GM13976 (cell line): ENCODE results near the gene CPLX3.

Experiments
- DNase-seq: peaks from one replicate; pipeline ENCODE4 v3.0.0; 2012; ENCODE audit warnings: low spot score
- in situ Hi-C: fragments of 300-500 bp; cut with MboI; formaldehyde crosslinking; loops from one replicate; pipeline ENCODE4 v1.12.0; 2022; ENCODE audit warnings: low sequenced_read_pairs, mixed read lengths, inconsistent platforms; ENCODE audit not compliant: unreplicated experiment
- TF ChIP-seq, protein P1 (sequence below): IDR thresholded peaks from 2 replicates; pipeline ENCODE4 v1.5.1; 2012; ENCODE audit warnings: borderline replicate concordance, mild to moderate bottlenecking; ENCODE audit not compliant: insufficient read depth; ENCODE audit errors: extremely low read depth, missing control alignments, control extremely low read depth

Gene CPLX3

DNA sequence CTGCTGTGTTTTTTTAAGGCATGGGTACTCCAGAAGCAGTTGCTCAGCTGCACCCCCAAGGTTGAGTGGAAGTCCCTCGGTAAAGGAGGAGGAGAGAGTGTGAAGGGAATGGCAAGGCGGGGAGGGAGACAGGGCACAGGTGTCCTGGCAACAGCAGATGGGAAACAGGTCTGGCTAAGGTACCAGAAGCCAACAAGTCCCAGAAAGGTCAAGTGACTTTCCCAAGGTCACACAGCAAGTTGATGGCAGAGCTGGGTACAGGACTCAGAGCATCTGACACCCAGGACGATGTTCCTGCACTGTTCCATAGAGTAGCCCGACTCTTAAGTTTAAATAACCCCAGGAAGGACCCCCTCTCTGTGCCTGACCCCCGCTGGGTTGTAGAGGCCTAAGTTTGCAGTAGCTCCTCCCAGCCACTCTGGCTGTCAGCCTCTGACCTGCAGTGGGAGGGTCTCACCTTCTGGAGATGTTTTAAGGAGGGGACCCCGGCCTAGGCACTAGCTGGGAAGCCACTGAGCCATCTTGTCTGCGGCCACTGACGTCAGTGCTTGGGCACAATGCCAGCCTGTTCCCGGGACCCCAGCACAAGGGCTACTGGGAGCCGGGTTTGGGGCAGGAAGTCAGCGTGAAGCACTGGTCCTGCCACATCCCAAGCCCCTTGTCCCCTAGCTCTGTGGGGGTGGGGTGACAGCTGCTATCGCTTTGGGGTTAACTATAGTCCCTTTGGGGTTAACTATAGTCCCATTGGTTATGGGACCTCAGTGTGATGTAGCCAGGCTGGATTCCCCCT lies 34.0 kb upstream of the CPLX3 start:
- in situ Hi-C loops, result no loop called here
- TF ChIP-seq, protein P1, sequence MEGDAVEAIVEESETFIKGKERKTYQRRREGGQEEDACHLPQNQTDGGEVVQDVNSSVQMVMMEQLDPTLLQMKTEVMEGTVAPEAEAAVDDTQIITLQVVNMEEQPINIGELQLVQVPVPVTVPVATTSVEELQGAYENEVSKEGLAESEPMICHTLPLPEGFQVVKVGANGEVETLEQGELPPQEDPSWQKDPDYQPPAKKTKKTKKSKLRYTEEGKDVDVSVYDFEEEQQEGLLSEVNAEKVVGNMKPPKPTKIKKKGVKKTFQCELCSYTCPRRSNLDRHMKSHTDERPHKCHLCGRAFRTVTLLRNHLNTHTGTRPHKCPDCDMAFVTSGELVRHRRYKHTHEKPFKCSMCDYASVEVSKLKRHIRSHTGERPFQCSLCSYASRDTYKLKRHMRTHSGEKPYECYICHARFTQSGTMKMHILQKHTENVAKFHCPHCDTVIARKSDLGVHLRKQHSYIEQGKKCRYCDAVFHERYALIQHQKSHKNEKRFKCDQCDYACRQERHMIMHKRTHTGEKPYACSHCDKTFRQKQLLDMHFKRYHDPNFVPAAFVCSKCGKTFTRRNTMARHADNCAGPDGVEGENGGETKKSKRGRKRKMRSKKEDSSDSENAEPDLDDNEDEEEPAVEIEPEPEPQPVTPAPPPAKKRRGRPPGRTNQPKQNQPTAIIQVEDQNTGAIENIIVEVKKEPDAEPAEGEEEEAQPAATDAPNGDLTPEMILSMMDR, result no peak
- DNase-seq, result no peak

DNA sequence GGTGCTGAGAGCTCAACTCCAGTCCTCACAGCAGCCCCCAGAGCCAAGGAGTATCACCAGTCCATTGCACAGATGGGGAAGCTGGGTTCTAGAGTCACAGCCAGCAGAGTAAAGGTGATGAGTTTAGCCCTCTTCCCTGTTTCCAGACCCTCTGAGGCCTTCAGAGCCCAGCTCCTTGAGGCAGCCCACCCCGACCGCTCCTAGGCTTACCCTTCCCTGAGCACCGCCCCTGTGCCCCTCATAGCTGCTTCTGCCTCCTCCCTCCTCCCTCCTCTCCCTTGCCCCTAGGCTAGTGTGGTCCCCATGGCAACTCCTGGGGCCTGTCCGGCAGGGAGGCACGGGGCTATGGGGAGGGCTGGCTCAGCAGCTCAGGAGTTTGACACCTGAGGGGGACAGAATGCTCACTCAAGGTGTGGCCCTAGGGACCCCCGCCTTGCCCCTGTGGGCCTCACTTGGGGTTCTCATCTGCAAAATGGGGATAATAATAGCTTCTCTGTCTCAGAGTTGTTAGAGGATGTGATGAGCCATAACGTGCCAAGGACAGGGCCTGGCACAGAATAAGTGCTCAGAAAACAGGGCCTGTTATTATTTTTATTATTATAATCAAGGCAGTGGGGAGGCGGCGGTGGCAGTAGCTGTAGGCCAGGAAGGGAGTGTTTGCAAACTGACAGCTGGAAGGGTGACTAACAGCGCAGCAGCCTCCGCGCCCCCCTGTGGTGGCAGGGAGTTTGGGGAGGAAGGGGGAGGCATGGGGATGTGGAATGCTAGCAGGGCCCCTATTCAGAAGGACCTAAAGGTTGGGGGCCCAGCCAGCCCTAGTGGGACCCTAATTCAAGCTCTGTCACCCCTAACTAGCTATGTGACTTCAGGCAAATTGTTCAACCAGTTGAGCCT lies 33.0 kb upstream of the CPLX3 start:
- in situ Hi-C loops, result no loop called here
- TF ChIP-seq, protein P1, result peak; percentile 56
- DNase-seq, result no peak

DNA sequence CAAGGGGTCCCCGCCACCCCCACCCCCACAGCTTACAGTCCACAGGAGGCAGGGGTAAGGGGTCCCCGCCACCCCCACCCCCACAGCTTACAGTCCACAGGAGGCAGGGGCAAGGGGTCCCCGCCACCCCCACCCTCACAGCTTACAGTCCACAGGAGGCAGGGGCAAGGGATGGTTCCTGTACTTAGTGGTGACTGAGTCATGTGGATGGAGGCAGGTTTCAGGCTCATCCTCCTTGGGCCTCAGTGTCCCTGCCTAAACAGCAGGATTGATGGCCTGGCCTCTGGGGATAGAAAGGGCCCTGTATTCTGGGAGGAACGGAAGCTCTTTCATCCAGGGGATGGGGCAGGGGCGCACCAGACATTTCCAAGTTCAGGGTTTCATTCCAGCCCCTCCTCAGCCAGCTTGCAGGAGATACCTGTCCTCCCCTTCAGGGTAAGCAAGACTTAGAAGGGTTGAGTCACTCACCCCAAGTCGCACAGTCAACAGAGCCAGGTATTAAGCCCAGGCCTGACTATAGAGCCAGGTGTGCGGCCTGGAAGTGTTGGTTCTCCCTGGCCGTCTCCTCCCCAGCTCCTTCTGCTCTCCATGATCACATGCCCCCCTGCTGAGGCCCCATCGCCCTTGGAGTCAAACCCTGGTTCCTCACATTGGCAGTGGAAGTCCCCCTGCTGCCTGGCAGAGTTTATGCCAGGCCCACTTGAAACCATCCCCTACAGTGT lies 32.0 kb upstream of the CPLX3 start:
- in situ Hi-C loops, result no loop called here
- TF ChIP-seq, protein P1, result no peak
- DNase-seq, result no peak

DNA sequence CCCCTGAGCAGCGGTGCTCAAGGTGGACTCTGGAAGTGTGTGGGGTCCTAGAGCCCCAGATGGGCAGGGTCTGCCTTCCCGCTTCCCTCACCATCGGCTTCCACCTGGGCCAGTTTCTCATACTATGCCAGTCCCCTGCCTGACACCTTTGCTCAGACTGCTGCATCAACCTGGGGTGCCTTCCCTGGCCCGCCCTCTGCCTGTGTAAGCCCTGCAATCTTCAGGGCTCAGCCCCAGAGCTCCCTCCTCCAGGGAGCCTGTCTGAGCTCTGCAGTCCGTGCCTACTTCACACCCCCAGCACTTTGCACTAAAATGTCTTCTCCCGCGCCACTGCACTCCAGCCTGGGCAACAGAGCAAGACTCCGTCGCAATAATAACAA lies 31.5 kb upstream of the CPLX3 start:
- in situ Hi-C loops, result no loop called here
- TF ChIP-seq, protein P1, result no peak
- no peak for DNase-seq

DNA sequence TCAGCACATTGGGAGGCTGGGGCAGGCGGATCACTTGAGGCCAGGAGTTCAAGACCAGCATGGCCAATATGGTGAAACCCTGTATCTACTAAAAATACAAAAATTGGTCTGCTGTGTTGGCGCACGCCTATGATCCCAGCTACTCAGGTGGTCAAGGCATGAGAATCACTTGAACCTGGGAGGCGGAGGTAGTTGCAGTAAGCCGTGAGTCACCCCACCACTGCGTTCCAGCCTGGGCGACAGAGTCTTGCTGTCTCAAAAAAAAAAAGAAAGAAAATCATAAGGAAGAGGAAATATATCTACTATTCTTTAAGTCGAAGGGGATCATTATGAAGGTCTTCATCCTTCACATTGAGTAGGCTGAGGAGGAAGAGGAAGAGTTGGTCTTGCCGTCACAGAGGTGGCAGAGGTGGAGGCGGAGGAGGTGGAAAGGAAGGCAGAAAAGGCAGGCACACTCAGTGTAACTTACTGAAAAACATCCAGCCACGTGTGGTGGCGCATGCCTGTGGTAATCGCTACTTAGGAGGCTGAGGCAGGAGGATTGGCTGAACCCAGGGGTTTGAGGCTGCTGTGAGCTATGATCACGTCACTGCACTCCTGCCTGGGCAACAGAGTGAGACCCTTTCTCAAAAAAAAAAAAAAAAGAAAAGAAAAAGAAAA lies 30.3 kb upstream of the CPLX3 start:
- TF ChIP-seq, protein P1, result no peak
- no peak for DNase-seq
- in situ Hi-C loops, result no loop called here
